HG03196 (cell line): ENCODE data around the gene SHROOM3.

Source experiments
- ATAC-seq: cut with Tn5 transposase; IDR thresholded peaks from one replicate; pipeline ENCODE4 v1.9.1; 2021; ENCODE audit not compliant: unreplicated experiment

Gene SHROOM3

DNA sequence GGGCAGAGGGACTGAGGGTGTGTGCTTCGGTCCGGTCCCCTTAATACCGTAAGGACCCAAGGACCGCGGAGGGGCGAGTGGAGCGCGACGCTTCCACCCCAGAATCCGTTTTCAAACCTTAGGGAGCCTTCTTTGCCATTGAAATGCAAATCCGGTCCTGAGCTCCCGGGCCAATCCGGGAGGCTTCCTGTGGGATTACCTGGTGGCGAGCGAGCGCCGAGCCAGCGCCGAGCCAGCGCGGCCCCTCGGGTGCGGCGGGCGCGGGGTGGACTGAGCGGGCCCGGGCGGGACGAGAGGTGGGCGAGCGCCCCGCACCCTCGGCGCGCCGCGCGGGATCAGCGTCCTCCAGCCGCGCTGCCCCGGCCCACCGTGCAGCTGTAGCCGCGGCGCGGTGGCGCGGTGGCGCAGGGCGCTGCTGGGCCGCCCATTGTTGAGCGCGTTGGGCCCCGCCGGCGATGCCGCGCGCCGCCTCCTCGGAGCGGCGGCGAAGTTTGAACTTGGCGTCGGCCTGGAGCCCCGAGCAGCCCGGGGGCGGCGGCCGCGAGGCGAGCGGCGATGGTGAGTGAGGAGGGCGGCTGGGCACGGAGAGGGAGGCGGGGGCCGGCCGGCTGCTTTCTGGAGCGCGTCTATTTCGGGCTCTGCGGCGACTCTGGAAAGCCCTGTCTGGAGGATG is 254.3 kb downstream of the SHROOM3 start:
- no peak for ATAC-seq

DNA sequence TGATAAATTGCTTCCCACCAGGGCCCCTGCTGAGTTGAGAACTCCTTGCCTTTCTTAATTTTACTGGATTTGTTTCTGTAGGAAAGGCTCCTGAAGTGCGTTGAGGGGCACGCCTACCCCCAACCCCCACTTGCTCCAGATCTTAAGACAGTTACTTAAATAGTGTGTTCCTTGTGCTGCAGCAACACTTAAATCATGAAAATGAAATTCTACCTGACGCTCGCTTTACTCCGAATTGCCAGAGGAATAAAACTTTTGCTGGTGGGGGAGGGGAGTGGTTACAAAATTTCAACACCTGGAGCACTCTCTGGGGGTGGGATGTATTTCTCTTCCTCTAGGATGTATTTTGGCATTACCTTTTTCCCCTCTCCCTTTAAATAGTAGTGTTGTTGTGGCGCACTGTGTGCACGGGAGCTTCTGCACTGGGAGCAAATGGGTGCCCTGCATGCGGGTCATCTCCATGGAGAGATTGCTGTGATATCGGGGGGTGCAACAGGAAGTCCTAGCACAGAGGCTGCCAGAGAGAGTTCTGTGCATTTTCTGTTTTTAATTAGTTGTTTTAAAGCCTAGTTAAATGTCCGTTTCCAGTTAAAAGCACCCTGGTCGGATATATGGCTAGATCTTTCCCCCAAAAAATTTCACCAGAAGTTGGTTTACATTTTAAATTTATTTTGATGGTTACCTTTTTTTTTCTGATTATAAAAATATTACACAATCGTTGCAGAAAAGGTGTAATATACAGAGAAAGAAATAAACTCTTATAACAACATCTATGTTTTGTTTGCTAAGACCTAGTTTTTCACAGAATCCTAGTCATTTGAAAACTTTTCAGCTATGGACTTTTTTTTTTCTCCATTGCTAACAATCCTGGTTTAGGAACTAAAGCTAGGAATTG is 255.2 kb downstream of the SHROOM3 start:
- ATAC-seq = no peak

DNA sequence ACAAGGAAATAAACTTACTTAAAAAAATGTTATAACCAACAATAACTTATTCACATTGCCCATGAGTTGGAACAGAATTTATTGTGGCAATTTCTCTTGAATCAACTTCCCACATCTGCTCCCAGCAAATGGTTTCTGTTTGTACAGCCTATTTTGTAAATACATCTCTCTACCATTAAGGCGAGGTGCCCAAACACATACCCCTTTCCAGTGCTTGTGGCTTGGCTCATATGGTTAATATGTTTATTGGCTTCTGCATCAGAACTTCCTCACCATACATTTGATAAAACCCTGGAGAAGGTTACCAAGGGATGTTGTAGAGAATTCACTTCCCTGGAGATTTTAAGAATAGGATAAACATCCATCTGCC is 255.9 kb downstream of the SHROOM3 start:
- ATAC-seq = no peak

DNA sequence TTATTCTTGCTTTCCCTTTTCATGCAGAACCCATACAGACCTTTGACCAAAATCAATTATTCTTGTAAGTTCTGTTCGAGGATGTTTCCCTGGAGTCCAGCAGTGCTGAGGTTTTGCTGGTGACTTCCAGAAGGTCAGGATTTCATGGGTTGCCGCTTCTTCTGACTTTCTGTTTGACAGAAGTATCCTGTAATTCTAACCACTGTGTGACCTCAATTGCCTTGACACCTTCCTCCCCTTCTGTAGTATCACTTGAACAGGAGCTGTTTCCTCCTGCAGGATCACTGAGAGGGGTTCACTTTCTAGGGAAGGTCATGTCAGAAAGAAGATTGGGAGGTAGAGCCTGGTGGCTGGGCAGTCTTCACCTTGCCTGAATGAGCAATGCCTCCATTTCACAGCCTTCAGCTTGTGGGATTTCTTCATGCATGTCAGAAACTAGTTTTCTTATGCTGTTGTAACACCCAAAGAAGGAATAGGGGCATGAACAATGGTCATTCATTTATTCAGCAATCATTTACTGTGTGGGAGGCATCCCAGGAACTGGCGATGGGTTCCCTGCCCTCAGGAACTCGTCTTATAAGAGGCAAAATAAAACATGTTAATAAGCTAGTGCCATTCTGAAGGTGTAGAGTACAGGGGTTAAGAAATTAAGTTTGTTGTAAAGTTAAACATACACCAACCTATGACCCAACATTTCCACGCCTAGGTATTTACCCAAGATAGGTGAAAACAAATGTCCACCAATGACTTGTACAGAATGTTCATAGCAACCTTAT is 257.0 kb downstream of the SHROOM3 start:
- no peak for ATAC-seq

DNA sequence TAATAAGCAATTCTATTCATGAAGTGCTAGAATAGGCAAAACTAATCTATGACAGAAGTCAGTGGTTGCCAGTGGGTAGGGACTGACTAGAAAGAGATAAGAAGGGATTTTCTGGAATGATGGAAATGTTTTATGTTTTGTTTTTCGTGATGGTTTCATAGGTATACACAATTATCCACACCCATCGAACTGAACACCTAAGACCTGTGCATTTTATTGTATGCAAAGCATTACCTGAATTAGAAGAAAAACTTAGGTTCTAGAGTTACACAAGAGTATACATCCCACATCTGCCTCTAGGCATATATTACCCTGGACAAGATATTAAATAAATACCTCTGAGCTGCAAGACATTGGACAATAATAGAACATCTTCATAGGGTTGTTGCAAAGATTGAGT is 257.7 kb downstream of the SHROOM3 start:
- no peak for ATAC-seq

DNA sequence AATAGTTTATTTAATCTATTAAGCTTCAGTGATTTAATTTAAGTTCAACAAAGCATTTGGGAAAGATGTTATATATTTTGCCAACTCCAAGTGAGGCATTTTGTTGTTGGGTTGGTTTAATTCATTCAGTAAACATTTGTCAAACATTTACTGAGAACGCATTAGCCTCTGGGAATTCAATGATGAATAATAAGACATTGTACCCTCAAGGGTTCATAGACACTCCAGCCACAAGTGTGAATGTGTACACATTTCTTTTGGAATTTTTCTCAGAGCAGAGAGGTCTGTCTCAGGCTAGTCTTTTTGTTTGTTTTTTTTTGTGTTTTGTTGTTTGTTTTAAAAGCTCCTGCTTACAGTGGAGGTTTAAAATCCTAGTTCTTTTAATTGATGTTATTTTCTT is 259.0 kb downstream of the SHROOM3 start:
- no peak for ATAC-seq

DNA sequence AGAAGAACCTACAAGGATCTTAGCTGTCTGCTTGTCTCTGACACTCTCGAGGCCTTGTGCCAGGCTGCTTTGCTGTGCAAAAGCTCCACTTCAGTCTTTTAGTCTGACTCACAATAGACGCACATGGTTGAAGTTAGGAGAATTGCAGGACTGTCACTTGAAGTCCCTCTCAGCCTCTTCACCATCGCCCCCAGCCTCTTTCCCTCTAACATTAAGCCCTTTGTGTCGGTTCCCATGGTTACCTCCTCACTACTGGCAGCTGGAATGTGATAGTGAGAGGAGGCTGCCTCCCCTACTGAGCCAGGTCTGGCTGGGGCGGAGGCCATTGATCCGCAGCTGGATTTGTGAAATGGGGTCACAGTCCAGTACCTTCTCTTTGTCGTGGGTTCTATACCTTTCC is 261.1 kb downstream of the SHROOM3 start:
- ATAC-seq = no peak

DNA sequence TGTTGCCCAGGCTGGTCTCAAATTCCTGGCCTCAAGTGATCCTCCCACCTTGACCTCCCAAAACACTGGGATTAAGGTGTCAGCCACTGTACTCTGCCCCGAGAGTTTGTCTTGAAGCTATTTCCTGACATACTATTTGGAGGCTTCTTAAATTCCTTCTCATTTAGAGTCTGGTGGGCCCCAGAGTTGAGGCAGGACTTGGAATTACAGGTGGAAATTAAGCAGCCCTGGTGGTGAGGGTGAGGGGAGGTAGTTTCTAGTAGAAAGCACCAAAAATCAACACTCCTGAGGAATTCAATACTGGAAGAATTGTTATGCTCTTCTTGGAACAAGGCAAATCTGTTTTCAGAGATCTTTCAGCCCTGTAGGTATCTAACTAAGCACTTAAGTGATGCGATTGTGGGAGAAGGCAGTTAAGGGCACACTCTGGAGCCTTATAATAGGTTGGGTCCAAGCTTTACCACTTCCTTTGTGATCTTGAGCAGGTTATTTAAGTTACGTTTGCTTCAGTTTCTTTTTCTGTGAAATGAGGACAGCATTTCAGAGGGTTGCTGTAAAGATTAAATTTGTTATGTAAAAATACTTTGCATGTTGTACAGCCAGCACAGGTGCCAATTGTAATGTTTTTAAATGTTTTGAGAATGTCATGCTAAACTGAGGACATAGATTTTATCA is 262.2 kb downstream of the SHROOM3 start:
- ATAC-seq = peak; percentile 84

DNA sequence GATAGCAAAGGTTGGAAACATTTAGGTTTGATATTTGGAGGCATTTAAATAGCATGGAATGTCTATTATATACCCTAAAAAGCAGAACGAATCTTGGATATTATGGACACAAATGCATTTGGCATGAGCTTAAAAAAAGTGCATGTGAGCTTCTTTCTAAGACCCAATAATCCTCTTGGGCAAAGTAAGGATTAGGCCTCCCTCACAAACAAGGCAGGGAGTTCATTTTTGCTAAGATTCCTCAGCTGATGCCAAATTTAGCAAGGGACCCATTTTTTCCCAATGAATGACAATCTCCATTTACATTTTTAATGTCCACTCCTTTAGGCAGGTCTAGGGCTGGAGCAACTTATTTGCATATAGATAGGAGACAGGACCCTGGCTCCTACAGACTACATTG is 263.1 kb downstream of the SHROOM3 start:
- ATAC-seq = no peak

DNA sequence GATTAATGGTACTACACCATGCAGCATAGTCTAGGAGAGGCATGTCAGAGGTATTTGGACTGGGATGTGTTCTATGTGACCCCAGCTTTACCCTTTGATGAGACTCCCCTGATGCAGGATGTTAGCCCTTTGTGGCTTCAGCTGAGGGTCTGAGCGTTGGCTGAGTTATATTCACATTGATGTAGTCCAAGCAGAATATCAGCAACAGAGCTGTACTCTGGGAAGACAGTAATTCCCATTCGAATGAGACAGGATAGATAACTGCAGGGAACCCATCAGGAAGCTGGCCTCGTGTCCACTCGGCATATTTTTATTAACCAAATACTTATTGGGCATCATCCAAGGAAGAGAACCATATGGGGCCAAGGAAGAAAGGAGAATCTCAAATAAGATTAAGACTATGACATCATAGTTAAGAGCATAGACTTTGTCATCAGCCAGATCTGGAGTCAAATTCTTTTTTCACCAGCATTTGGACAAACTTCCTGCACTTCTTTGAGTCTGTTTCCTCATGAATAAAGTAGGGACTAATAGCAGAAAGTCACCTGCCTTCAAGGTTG is 264.8 kb downstream of the SHROOM3 start:
- no peak for ATAC-seq

DNA sequence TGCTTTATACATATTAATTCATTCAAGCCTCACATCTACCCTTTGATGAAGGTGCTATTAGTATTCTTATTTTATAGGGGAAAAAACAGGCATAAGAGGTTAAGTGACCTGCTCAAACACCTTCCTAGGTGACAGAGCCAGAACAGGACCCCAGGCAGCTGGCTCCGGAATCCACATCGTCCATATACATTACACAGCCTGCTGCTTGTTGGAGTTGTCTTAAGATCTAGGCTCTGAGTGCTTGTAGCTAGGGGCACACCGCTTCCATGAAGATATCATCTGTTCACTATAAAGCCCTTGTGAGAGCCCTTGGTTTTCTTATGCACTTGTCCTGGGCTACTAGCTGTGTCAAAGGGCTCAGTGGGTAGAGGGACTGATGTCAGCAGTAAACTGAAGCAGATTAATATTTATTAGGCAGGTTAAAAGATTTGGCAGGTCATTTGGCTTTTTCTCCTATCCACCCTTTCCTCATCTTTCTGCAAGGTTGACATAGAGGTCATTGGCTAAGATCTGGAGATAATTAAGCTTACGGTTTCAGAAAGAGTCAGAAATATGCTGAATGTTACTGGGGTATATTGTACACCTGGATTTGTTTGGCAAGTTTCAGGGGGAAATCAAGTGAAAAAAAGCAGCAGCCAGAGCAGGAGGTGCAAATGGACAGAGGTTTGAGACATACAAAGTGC is 267.6 kb downstream of the SHROOM3 start:
- no peak for ATAC-seq

DNA sequence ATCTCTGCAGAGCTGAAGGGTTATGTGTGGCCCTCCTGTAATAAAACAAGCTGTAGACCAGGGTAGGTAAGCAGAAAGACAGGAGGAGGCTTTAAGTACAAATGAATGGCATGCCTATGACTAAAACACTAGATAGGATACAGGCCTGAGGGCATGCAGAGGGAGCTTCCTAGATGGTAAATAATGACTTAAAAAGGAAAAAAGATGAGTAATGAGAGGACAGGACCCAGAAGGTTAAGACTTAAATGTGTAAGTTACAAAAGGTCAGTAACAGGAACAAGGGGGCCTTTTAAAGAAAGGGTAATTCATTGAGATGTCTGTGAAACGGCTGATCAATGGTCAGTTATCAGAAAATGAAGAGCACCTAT is 268.1 kb downstream of the SHROOM3 start:
- ATAC-seq = no peak

DNA sequence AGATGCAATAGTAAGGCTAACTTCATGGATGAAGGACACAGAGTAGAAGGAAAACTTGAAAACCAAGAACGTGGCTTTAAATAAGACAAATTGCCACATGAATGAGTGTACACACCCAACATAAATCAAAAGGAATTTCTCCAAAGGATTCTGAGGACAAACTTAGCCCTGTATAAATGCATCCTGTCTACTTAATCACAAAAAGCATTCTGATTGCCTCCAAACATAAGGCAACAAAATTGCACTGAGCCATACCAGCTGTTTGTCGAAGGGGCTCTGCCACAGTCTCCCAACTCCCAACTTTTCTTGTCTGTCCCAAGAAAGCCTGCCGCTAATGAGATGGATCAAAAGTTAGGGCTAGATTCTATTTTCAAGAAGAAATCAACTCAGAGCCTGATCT is 268.6 kb downstream of the SHROOM3 start:
- no peak for ATAC-seq

DNA sequence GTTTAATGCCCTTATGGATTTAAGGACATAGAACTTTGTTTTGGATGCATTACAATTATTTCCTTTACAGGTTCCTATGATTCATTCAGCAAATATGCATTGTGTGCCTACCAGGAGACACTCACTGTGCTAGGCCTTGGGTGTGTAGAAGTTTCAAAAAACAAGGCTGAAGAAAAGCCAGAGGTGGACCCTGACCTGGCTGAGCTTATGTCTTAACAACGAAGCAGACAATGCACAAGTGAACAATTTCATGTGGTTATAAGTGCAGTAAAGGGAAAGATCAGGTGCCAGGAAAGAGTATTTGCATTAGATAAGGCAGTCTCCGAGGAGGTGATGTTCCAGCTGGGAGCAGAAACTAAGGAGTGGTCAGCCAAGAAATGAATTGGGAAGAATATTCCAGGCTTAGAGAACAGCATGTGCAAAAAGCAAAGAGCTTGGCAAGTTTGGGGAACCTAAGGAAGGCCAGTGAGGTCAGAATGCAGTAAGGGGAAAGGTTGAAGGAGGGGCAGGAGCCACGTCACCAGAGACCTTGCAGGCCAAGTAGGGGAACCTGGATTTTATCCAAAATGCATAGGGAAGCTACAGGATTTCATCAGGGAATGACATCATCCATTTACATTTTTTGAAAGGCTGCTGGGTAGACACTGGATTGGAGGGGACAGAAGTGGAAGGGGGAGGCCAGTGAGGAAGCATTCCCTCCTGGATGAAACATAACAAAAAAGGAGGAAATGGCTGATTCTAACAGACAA is 269.3 kb downstream of the SHROOM3 start:
- ATAC-seq = no peak

DNA sequence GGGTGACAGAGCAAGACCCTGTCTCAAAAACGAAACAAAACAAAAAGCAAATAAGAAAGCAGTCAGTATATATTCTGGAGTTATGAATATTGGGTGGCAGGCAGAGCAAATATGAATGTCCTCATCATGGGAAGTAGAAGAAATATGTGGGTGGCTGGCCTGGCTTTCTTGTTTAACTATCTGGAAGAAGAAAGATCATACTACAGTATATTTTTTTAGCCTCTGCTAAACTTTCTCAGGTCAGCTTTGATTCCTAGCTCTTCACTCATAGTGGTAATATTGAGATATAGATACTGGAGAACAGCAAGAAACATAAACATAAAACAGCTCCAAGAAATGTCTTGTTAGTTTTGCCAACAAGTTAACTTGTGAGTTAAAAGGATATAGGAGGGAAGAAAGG is 270.4 kb downstream of the SHROOM3 start:
- ATAC-seq = no peak

DNA sequence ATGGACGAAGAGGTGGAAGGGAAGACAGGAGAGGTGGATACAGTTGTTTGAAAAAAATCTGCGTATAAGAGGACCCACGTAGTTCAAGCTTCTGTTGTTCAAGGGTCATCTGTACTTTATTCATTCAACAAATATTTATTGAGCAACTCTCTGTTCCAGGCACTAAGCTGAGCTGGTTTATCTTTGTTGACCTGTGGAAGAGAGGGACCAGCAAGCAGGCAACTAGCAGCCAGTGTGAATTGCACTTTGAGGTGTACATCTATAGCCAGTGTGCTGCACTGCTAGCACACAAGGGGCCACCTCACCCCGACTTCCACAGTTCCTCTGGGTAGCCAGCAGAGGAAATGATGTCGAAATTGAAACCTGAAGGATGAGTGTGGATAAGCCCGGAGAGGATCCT is 271.6 kb downstream of the SHROOM3 start:
- ATAC-seq = no peak

DNA sequence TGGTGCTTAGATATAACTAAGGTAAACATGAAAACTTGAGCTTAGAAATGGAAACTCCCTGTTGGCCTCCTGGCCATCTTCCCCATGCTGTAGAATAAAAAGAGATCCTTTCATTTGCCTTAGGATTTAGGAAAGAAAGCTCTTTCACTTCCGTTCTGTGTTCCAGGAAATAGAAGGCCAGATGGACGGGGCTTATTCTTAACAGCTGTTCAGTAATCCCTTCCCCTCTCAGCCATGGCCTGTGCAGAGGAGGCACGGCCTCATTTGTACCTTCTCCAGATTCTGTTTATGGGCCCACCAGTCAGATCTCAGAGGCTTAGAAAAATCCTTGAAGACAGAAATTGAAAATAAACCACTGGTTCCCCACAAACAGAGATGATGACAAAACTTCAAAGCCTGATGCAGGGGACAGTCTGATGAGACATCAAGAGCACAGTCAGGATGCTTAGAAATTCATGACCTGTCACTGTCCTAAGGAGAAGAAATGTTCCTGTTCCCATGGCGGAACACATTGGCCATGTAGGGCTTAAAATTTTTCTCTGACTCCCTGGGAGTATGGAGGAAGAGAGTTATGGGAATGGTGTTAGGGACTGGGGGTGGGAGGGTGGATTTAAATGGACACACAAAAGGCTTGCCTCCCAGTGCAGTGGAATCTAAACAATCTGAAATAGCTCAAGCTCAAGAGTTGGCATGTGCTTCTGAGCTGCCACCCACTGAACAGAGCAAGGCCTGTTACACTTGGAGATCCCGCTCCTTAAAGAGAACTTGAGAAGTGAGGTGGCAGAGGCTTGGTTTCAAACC is 274.1 kb downstream of the SHROOM3 start:
- no peak for ATAC-seq

DNA sequence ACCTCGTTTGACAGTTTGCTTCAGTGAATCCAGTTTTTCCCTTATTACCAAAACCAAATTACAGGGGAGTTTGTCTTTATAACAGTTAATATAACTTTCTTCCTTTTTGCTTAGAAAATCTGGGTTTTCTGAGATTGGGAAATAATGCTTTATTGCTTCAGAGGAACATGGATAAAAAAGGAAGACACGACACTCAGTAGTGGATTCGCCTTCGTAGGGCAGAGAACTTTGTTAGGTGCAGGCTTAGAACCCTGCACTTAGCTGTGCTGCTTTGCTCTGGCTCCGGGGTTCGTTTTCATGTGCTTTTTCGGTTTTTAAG is 274.7 kb downstream of the SHROOM3 start:
- no peak for ATAC-seq

DNA sequence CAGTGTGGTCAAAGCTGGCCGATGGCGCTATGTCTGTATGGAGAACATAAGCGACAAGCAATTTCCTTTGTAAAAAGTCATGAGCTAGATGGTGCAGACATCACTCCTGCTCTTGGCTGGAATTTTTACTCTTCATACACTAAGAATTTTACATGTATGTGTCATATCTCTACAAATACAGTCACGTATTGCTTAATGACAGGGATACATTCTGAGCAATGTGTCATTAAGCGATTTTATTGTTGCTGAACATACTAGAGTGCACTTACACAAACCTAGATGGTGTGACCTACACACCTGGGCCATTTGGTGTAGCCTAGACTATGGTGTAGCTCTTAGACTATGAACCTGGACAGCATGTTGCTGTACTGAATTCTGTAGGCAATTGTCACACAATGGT is 277.5 kb downstream of the SHROOM3 start:
- ATAC-seq = no peak
